A549 treated with CORT108297 at 1 μM for 4 hours (cell line): Measurements from ENCODE around the gene ZNF512. TPM values are rescaled to one million over a fixed set of nuclear protein-coding genes. Genes with fewer than 3 reads are reported as not detected.

Experiments used
- total RNA-seq: library from RNA; stranded (reverse); fragments of 200-300 nt; extraction: Qiagen RNA extraction; gene quantifications from 5 replicates; pipeline ENCODE4 v1.2.3, GENCODE V29; 2022

The ZNF512 gene
- 16.3 to 21.7 TPM (median 18.8 TPM) in 5 replicates for total RNA-seq

GRCh38 chr2:27582695-27583389 is at the start of gene ZNF512:
Gene ZNF512 (plus strand): TSS chr2:27583042. CDS start chr2:27583113, 71 bp downstream.

GRCh38 chr2:27628767-27629709 is 46.2 kb downstream of the ZNF512 start, which contains the start of the genes CCDC121 and GPN1:
Gene CCDC121 (minus strand): TSS chr2:27629012. CDS start chr2:27627799, 1,213 bp downstream.
Gene GPN1 (plus strand): TSS chr2:27629050. CDS start chr2:27629059, 9 bp downstream.

GRCh38 chr2:27663285-27664153 is 80.7 kb downstream of the ZNF512 start, which contains the start of the genes SLC4A1AP and SUPT7L:
Gene SLC4A1AP (plus strand): TSS chr2:27663889. CDS start chr2:27663915, 26 bp downstream.
Gene SUPT7L (minus strand): TSS chr2:27663614. CDS start chr2:27662192, 1,422 bp downstream.

Other genes starting within 250 kb of the ZNF512 start
- gene GTF3C2, start 226.3 kb upstream of the ZNF512 start, total RNA-seq, result 58.8 to 66.8 TPM (median 60.2 TPM) in 5 replicates
- gene EIF2B4, start 212.7 kb upstream of the ZNF512 start, total RNA-seq, result 58.7 to 63.2 TPM (median 61.4 TPM) in 5 replicates
- gene SNX17, start 212.4 kb upstream of the ZNF512 start, total RNA-seq, result 132 to 155 TPM (median 147 TPM) in 5 replicates
- gene ZNF513, start 202.3 kb upstream of the ZNF512 start, total RNA-seq, result 11.0 to 15.5 TPM (median 14.5 TPM) in 5 replicates
- 161 to 174 TPM (median 170 TPM) in 5 replicates for gene PPM1G, start 173.5 kb upstream of the ZNF512 start, total RNA-seq
- gene NRBP1, start 154.4 kb upstream of the ZNF512 start, total RNA-seq, result 127 to 140 TPM (median 138 TPM) in 5 replicates
- 0.17 to 0.76 TPM (median 0.62 TPM) in 5 replicates for gene KRTCAP3, start 140.7 kb upstream of the ZNF512 start, total RNA-seq
- gene IFT172, start 93.3 kb upstream of the ZNF512 start, total RNA-seq, result 7.8 to 9.5 TPM (median 9.3 TPM) in 5 replicates
- gene FNDC4, start 87.8 kb upstream of the ZNF512 start, total RNA-seq, result 3.3 to 5.3 TPM (median 3.9 TPM) in 5 replicates
- 0.13 to 0.58 TPM (median 0.30 TPM) in 5 replicates for gene GCKR, start 86.2 kb upstream of the ZNF512 start, total RNA-seq
- 3.6 to 4.3 TPM (median 4.0 TPM) in 5 replicates for gene CCDC121, start 46.0 kb downstream of the ZNF512 start, total RNA-seq
- gene GPN1, start 46.0 kb downstream of the ZNF512 start, total RNA-seq, result 52.9 to 63.0 TPM (median 58.9 TPM) in 5 replicates
- 32.2 to 35.2 TPM (median 33.2 TPM) in 5 replicates for gene SUPT7L, start 80.6 kb downstream of the ZNF512 start, total RNA-seq
- 28.3 to 41.8 TPM (median 30.9 TPM) in 5 replicates for gene SLC4A1AP, start 80.8 kb downstream of the ZNF512 start, total RNA-seq
- gene MRPL33, start 188.7 kb downstream of the ZNF512 start, total RNA-seq, result 299 to 531 TPM (median 310 TPM) in 5 replicates